Measurements from ENCODE around the gene PBX3. TPM values are rescaled to one million over a fixed set of nuclear protein-coding genes. Genes with fewer than 3 reads are reported as not detected.
"Not testable (repeated sequence)": the region's sequence is repeated elsewhere in the genome, so short reads cannot be mapped to it uniquely, and the experiment has no call there.

Gene PBX3
- total RNA-seq, 5 donors from 2014 or later (not counting 1 experiment from before 2014, with no cell fraction given) = 12.3 to 30.6 (median 19.0) TPM

- H3K4me3 Mint-ChIP-seq; H3K27ac Mint-ChIP-seq; POLR2A ChIA-PET; H3K4me1 ChIP-seq (ENCODE audit: control insufficient read depth in 1 of 2, extremely low read depth in 1 of 2, insufficient read depth in 2 of 2, low read length in 2 of 2); H3K36me3 Mint-ChIP-seq; H3K27me3 Mint-ChIP-seq; H3K4me3 ChIP-seq (ENCODE audit: control insufficient read depth in 1 of 2, extremely low read depth in 1 of 2, low read length in 1 of 2); H3K9me3 Mint-ChIP-seq; H3K27me3 ChIP-seq (replicated peaks in 1 of 2; ENCODE audit: control insufficient read depth in 2 of 2, extremely low read depth in 1 of 2, insufficient read depth in 2 of 2, low read length in 1 of 2); H3K4me1 Mint-ChIP-seq; H3K9me3 ChIP-seq; H3K27ac ChIP-seq (ENCODE audit: low read length); DNase-seq; ATAC-seq (replicated peaks in 1 of 4); H3K36me3 ChIP-seq (ENCODE audit: control insufficient read depth in 2 of 2, extremely low read depth in 1 of 2, insufficient read depth in 1 of 2, low read length in 1 of 2): not testable (repeated sequence)
- WGBS (ENCODE audit: insufficient coverage) = no CpG with 5 or more reads among the region's 6 CpGs
- CTCF ChIA-PET = interaction anchor here in 1 of 2 donors (0.6 kb wide), 1 partner anchor 617 kb away, joined by 3 read pairs; no protein-coding TSS in a partner anchor
These were observed 31.5 kb downstream of the PBX3 start for GRCh38 chr9:125778538-125779219.

GRCh38 chr9:125779220-125779565 is 32.0 kb downstream of the PBX3 start:
- POLR2A ChIA-PET = not testable (repeated sequence)

GRCh38 chr9:125782718-125783117 is 35.5 kb downstream of the PBX3 start:
- peaks cover 0 to 6% of the 10 kb centered on the region in 2 experiments for H3K4me1 ChIP-seq (ENCODE audit: control insufficient read depth in 1 of 2, extremely low read depth in 1 of 2, insufficient read depth in 2 of 2, low read length in 2 of 2)
- no peak overlapping the region for H3K27ac ChIP-seq (ENCODE audit: low read length)
- ChIA-PET CTCF (interaction anchor here in 1 of 2 donors (0.6 kb wide), 1 partner anchor 716 kb away, joined by 3 read pairs; no protein-coding TSS in a partner anchor), POLR2A (interaction anchor here in 1 of 2 donors (0.6 kb wide), 2 partner anchors 807 to 1029 kb away, joined by 3 to 12 read pairs; no protein-coding TSS in a partner anchor)
- H3K36me3 ChIP-seq (ENCODE audit: control insufficient read depth in 2 of 2, extremely low read depth in 1 of 2, insufficient read depth in 1 of 2, low read length in 1 of 2) = no peaks in the 10 kb centered on the region
- H3K9me3 ChIP-seq = no peaks in the 10 kb centered on the region
- Mint-ChIP-seq H3K9me3 (no peaks in the 10 kb centered on the region), H3K4me3 (no peak overlapping the region), H3K27ac (no peak overlapping the region), H3K4me1 (peaks cover 24 to 28% (median 25%) of the 10 kb centered on the region in 3 donors), H3K27me3 (no peaks in the 10 kb centered on the region), H3K36me3 (peaks cover 11% of the 10 kb centered on the region)
- H3K27me3 ChIP-seq (replicated peaks in 1 of 2; ENCODE audit: control insufficient read depth in 2 of 2, extremely low read depth in 1 of 2, insufficient read depth in 2 of 2, low read length in 1 of 2) = no peaks in the 10 kb centered on the region
- no peak for ATAC-seq (replicated peaks in 1 of 4)
- DNase-seq = no peak
- no CpG with 5 or more reads among the region's 2 CpGs for WGBS (ENCODE audit: insufficient coverage)
- no peak overlapping the region for H3K4me3 ChIP-seq (ENCODE audit: control insufficient read depth in 1 of 2, extremely low read depth in 1 of 2, low read length in 1 of 2)

More at GRCh38 chr9:125779220-125779565, 32.0 kb downstream of the PBX3 start:
- H3K4me1 ChIP-seq (ENCODE audit: control insufficient read depth in 1 of 2, extremely low read depth in 1 of 2, insufficient read depth in 2 of 2, low read length in 2 of 2); ATAC-seq (replicated peaks in 1 of 4); CTCF ChIA-PET; H3K27me3 Mint-ChIP-seq; H3K4me3 Mint-ChIP-seq; H3K4me1 Mint-ChIP-seq; DNase-seq; H3K36me3 Mint-ChIP-seq; H3K27me3 ChIP-seq (replicated peaks in 1 of 2; ENCODE audit: control insufficient read depth in 2 of 2, extremely low read depth in 1 of 2, insufficient read depth in 2 of 2, low read length in 1 of 2); H3K27ac ChIP-seq (ENCODE audit: low read length); H3K9me3 ChIP-seq; H3K4me3 ChIP-seq (ENCODE audit: control insufficient read depth in 1 of 2, extremely low read depth in 1 of 2, low read length in 1 of 2); H3K9me3 Mint-ChIP-seq; H3K27ac Mint-ChIP-seq; H3K36me3 ChIP-seq (ENCODE audit: control insufficient read depth in 2 of 2, extremely low read depth in 1 of 2, insufficient read depth in 1 of 2, low read length in 1 of 2): not testable (repeated sequence)
- WGBS (ENCODE audit: insufficient coverage) = no CpG with 5 or more reads among the region's 5 CpGs

DNA sequence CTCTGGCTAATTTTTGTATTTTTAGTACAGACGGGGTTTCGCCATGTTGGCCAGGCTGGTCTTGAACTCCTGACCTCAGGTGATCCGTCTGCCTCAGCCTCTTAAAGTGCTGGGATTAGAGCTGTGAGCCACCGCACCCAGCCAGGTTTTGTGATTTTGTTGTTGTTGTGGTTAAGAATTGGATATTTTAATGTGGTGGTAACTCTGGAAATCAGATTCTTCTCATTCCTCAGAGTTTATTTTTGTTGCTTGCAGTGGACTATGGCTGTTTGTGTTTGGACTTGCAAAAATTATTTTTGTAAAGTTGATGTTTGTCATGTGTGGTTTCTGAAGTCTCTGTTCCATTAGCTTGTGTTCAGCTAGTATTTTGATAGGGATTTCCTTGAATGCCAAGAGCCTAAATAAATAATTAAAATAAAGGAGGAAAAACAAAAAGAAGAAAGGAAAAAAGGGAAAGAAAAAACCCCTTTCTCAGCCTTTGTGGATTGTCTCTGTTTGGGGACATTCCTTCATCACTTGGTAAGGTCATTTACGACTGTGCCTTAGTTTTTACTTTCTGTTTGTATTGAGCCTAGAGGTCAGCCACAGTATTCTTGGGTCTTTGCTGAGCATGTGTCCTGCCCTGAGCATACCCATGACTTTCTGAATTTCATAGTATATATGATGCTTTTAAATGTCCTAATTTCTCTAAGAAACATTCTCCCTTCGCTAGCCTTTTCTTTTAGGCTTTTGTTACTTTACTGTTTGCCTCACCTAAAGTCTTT is 37.3 kb downstream of the PBX3 start:
- WGBS (ENCODE audit: insufficient coverage) = 100% methylated on average over 2 of the region's 6 CpGs
- no peaks in the 10 kb centered on the region for H3K36me3 ChIP-seq (ENCODE audit: control insufficient read depth in 2 of 2, extremely low read depth in 1 of 2, insufficient read depth in 1 of 2, low read length in 1 of 2)
- Mint-ChIP-seq H3K9me3 (no peaks in the 10 kb centered on the region), H3K36me3 (peaks cover 11% of the 10 kb centered on the region), H3K27ac (peak overlapping the region in 1 of 2 donors; percentile 53), H3K4me1 (peaks cover 24 to 33% (median 25%) of the 10 kb centered on the region in 3 donors), H3K4me3 (peak overlapping the region in 1 of 3 donors; percentile 22), H3K27me3 (no peaks in the 10 kb centered on the region)
- no peak overlapping the region for H3K27ac ChIP-seq (ENCODE audit: low read length)
- ChIA-PET CTCF (no interaction called here), POLR2A (interaction anchor here in 1 of 2 donors (0.6 kb wide), 1 partner anchor 28 kb away, joined by 3 read pairs; no protein-coding TSS in a partner anchor)
- H3K4me3 ChIP-seq (ENCODE audit: control insufficient read depth in 1 of 2, extremely low read depth in 1 of 2, low read length in 1 of 2) = no peak overlapping the region
- H3K9me3 ChIP-seq = no peaks in the 10 kb centered on the region
- DNase-seq (no peak), ATAC-seq (replicated peaks in 1 of 4) (no peak)
- peaks cover 0 to 6% of the 10 kb centered on the region in 2 experiments for H3K4me1 ChIP-seq (ENCODE audit: control insufficient read depth in 1 of 2, extremely low read depth in 1 of 2, insufficient read depth in 2 of 2, low read length in 2 of 2)
- H3K27me3 ChIP-seq (replicated peaks in 1 of 2; ENCODE audit: control insufficient read depth in 2 of 2, extremely low read depth in 1 of 2, insufficient read depth in 2 of 2, low read length in 1 of 2) = no peaks in the 10 kb centered on the region

DNA sequence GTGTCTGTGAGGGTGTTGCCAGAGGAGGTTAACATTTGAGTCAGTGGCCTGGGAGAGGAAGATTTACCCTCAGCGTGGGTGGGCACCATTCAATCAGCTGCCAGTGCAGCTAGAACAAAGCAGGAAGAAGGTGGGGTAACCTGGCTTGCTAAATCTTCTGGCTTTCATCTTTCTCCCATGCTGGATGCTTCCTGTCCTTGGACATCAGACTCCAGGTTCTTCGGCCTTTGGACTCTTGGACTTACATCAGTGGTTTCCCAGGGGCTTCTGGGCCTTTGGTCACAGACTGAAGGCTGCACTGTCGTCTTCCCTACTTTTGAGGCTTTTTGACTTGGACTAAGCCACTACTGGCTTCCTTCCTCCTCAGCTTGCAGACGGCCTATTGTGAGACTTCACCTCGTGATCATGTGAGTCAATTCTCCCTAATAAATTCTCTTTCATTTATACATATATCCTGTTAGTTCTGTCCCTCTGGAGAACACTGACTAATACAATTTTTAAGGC is 38.1 kb downstream of the PBX3 start:
- no peak overlapping the region for H3K4me3 ChIP-seq (ENCODE audit: control insufficient read depth in 1 of 2, extremely low read depth in 1 of 2, low read length in 1 of 2)
- H3K9me3 Mint-ChIP-seq = no peaks in the 10 kb centered on the region
- DNase-seq (peak in 1 of 35 experiments; percentile 3), ATAC-seq (replicated peaks in 1 of 4) (peak; percentile 26 to 60 (median 40))
- no peaks in the 10 kb centered on the region for H3K27me3 ChIP-seq (replicated peaks in 1 of 2; ENCODE audit: control insufficient read depth in 2 of 2, extremely low read depth in 1 of 2, insufficient read depth in 2 of 2, low read length in 1 of 2)
- POLR2A ChIA-PET = no interaction called here
- peak overlapping the region in 1 of 3 donors; percentile 22 for H3K4me3 Mint-ChIP-seq
- CTCF ChIA-PET = no interaction called here
- peak overlapping the region in 1 of 2 donors; percentile 53 for H3K27ac Mint-ChIP-seq
- peaks cover 24 to 33% (median 25%) of the 10 kb centered on the region in 3 donors for H3K4me1 Mint-ChIP-seq
- H3K4me1 ChIP-seq (ENCODE audit: control insufficient read depth in 1 of 2, extremely low read depth in 1 of 2, insufficient read depth in 2 of 2, low read length in 2 of 2) = peaks cover 0 to 6% of the 10 kb centered on the region in 2 experiments
- no peaks in the 10 kb centered on the region for H3K9me3 ChIP-seq
- no peak overlapping the region for H3K27ac ChIP-seq (ENCODE audit: low read length)
- H3K36me3 ChIP-seq (ENCODE audit: control insufficient read depth in 2 of 2, extremely low read depth in 1 of 2, insufficient read depth in 1 of 2, low read length in 1 of 2) = no peaks in the 10 kb centered on the region
- peaks cover 11% of the 10 kb centered on the region for H3K36me3 Mint-ChIP-seq
- WGBS (ENCODE audit: insufficient coverage) = 31% methylated on average over 4 of the region's 5 CpGs
- H3K27me3 Mint-ChIP-seq = no peaks in the 10 kb centered on the region

GRCh38 chr9:125787715-125788114 is 40.5 kb downstream of the PBX3 start:
- H3K27ac Mint-ChIP-seq = no peak overlapping the region
- CTCF ChIA-PET = no interaction called here
- H3K4me1 ChIP-seq (ENCODE audit: control insufficient read depth in 1 of 2, extremely low read depth in 1 of 2, insufficient read depth in 2 of 2, low read length in 2 of 2) = peaks cover 0 to 6% of the 10 kb centered on the region in 2 experiments

More at GRCh38 chr9:125787715-125788114, 40.5 kb downstream of the PBX3 start:
- H3K9me3 Mint-ChIP-seq = no peaks in the 10 kb centered on the region
- Histone ChIP-seq H3K27ac (ENCODE audit: low read length) (no peak overlapping the region), H3K27me3 (replicated peaks in 1 of 2; ENCODE audit: control insufficient read depth in 2 of 2, extremely low read depth in 1 of 2, insufficient read depth in 2 of 2, low read length in 1 of 2) (no peaks in the 10 kb centered on the region), H3K9me3 (no peaks in the 10 kb centered on the region), H3K4me3 (ENCODE audit: control insufficient read depth in 1 of 2, extremely low read depth in 1 of 2, low read length in 1 of 2) (no peak overlapping the region), H3K36me3 (ENCODE audit: control insufficient read depth in 2 of 2, extremely low read depth in 1 of 2, insufficient read depth in 1 of 2, low read length in 1 of 2) (no peaks in the 10 kb centered on the region)
- no peak overlapping the region for H3K4me3 Mint-ChIP-seq
- no peak for DNase-seq
- no peak for ATAC-seq (replicated peaks in 1 of 4)
- 100% methylated on average over 1 of the region's 1 CpG for WGBS (ENCODE audit: insufficient coverage)
- H3K27me3 Mint-ChIP-seq = no peaks in the 10 kb centered on the region
- peaks cover 11% of the 10 kb centered on the region for H3K36me3 Mint-ChIP-seq
- POLR2A ChIA-PET = interaction anchor here (0.6 kb wide), 2 partner anchors 10 to 49 kb away, joined by 3 read pairs; no protein-coding TSS in a partner anchor
- H3K4me1 Mint-ChIP-seq = peaks cover 24 to 33% (median 25%) of the 10 kb centered on the region in 3 donors
